22Rv1 (cell line): ENCODE results near the gene RIPK3.

ENCODE experiments used
- ZFX ChIP-seq: fragments of 450-650 bp; IDR thresholded peaks from 2 replicates; pipeline ENCODE4 v1.6.1; 2017; ENCODE audit warnings: antibody characterized with exemption, borderline replicate concordance
- TF ChIP-seq, protein P1 (sequence below): fragments of 450-650 bp; IDR thresholded peaks from 2 replicates; pipeline ENCODE4 v1.5.1; 2017; ENCODE audit warnings: mild to moderate bottlenecking

DNA sequence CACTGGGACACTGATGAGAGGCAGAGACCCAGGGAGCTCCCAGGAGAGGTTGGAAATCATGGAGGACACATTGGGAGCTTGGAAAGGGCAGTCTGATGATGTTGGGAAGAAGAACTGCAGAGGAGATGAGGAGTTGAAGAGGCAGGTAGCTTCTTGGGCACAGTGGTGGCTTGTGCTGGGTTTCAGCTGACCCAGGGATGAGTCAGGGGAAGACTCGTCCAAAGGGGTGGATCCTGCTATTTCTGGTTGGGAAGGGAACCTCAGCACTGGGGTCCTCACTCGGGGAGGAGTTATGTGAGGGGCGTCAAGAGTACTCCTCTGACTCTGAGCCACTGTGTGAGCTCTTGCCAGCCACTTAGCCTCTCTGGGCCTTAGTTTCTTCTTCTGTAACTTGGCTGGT, 16.4 kb downstream of the RIPK3 start:
- TF ChIP-seq, protein P1, sequence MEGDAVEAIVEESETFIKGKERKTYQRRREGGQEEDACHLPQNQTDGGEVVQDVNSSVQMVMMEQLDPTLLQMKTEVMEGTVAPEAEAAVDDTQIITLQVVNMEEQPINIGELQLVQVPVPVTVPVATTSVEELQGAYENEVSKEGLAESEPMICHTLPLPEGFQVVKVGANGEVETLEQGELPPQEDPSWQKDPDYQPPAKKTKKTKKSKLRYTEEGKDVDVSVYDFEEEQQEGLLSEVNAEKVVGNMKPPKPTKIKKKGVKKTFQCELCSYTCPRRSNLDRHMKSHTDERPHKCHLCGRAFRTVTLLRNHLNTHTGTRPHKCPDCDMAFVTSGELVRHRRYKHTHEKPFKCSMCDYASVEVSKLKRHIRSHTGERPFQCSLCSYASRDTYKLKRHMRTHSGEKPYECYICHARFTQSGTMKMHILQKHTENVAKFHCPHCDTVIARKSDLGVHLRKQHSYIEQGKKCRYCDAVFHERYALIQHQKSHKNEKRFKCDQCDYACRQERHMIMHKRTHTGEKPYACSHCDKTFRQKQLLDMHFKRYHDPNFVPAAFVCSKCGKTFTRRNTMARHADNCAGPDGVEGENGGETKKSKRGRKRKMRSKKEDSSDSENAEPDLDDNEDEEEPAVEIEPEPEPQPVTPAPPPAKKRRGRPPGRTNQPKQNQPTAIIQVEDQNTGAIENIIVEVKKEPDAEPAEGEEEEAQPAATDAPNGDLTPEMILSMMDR = no peak
- no peak for TF ChIP-seq ZFX
